ENCODE data around the gene ZNF621.

Gene ZNF621

GRCh38 chr3:40585381-40586016 lies 60.7 kb downstream of the ZNF621 start:
- H3K36me3 ChIP-seq (ENCODE audit: control insufficient read depth, insufficient read depth, low read length): no peaks in the 10 kb centered on the region
- no peaks in the 10 kb centered on the region for H3K27me3 ChIP-seq (ENCODE audit: control insufficient read depth, insufficient read depth, low read length)
- no peak overlapping the region for H3K9ac ChIP-seq (ENCODE audit: low read length)
- no peak overlapping the region for H3K27ac ChIP-seq (ENCODE audit: low read depth, low read length)
- no peak overlapping the region for H3K4me3 ChIP-seq (ENCODE audit: low read length)
- H3K4me1 ChIP-seq (ENCODE audit: control insufficient read depth, insufficient read depth, low read length): no peaks in the 10 kb centered on the region

- no peaks in the 10 kb centered on the region for H3K4me1 ChIP-seq (ENCODE audit: control insufficient read depth, insufficient read depth, low read length)
- no peaks in the 10 kb centered on the region for H3K27me3 ChIP-seq (ENCODE audit: control insufficient read depth, insufficient read depth, low read length)
- H3K27ac ChIP-seq (ENCODE audit: low read depth, low read length): no peak overlapping the region
- H3K9ac ChIP-seq (ENCODE audit: low read length): no peak overlapping the region
- H3K36me3 ChIP-seq (ENCODE audit: control insufficient read depth, insufficient read depth, low read length): no peaks in the 10 kb centered on the region
- no peak overlapping the region for H3K4me3 ChIP-seq (ENCODE audit: low read length)
Measured at GRCh38 chr3:40586901-40587300, 62.1 kb downstream of the ZNF621 start.

GRCh38 chr3:40588406-40588805 lies 63.6 kb downstream of the ZNF621 start:
- Histone ChIP-seq H3K4me1 (ENCODE audit: control insufficient read depth, insufficient read depth, low read length) (no peaks in the 10 kb centered on the region), H3K27ac (ENCODE audit: low read depth, low read length) (no peak overlapping the region), H3K4me3 (ENCODE audit: low read length) (no peak overlapping the region), H3K27me3 (ENCODE audit: control insufficient read depth, insufficient read depth, low read length) (no peaks in the 10 kb centered on the region), H3K36me3 (ENCODE audit: control insufficient read depth, insufficient read depth, low read length) (no peaks in the 10 kb centered on the region), H3K9ac (ENCODE audit: low read length) (no peak overlapping the region)
